IMR-90 (cell line): ENCODE measurements around the gene GSG1L.

Source experiments
- SMC3 ChIP-seq: fragments of 150-350 bp; IDR thresholded peaks from 2 replicates; pipeline ENCODE4 v1.6.1; 2016; ENCODE audit warnings: low read depth, mild to moderate bottlenecking, antibody characterized with exemption, low read length, moderate library complexity
- TF ChIP-seq, protein P1 (sequence below): fragments of 150-350 bp; IDR thresholded peaks from 2 replicates; pipeline ENCODE4 v1.6.1; 2017; ENCODE audit warnings: mild to moderate bottlenecking, antibody characterized with exemption, low read length, low read depth
- TF ChIP-seq, protein P2 (sequence below): conservative IDR thresholded peaks from 2 replicates; pipeline ENCODE4 v1.5.1; 2012; ENCODE audit warnings: mild to moderate bottlenecking, low read depth, low read length, improper control_type of control experiment

DNA sequence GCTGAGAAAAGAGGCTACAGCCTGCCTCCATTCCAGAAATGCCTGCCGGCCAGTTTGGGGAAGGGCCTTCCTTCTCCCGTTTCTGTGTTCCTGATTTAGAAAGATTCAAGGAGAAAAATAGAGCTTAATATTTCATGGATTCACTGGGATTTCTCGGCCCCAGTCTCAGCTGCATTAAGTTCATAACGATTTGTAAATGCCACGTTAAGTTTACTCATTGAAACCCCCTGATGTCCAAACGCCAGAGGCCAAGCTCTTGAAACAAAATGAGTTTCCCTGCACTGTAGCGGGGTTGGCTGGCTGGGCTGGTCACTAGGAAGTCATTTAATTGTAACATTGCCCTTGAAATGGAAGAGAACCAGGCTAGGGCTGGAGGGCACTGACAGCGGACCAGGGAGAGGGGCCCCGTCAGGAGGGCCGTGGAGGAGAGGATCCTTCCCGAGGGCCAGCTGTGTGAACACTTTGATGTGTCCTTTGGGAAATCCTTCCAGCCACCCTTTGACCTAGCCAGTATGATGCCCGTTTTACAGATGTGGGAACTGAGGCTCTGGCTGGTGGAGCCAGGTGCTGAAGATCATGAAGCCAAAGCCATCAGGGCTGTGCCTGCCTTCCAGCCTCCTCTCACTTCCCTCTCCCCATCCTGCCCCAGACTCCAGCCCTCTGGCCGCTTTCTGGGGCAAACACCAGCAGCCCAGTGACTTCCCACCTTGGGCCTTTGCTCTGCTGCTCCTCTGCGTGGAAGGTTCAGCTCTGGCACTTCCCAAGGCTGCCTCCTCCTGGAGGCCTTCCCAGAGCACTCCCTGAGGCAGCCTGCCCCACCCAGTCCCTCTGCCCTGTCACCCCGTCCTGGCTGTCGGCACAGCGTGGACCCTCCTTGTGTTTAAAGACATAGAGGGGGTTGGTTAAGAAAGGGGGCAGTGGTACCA, 293.0 kb downstream of the GSG1L start:
- TF ChIP-seq, protein P1, sequence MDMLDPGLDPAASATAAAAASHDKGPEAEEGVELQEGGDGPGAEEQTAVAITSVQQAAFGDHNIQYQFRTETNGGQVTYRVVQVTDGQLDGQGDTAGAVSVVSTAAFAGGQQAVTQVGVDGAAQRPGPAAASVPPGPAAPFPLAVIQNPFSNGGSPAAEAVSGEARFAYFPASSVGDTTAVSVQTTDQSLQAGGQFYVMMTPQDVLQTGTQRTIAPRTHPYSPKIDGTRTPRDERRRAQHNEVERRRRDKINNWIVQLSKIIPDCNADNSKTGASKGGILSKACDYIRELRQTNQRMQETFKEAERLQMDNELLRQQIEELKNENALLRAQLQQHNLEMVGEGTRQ = no peak
- TF ChIP-seq SMC3 = no peak
- TF ChIP-seq, protein P2, sequence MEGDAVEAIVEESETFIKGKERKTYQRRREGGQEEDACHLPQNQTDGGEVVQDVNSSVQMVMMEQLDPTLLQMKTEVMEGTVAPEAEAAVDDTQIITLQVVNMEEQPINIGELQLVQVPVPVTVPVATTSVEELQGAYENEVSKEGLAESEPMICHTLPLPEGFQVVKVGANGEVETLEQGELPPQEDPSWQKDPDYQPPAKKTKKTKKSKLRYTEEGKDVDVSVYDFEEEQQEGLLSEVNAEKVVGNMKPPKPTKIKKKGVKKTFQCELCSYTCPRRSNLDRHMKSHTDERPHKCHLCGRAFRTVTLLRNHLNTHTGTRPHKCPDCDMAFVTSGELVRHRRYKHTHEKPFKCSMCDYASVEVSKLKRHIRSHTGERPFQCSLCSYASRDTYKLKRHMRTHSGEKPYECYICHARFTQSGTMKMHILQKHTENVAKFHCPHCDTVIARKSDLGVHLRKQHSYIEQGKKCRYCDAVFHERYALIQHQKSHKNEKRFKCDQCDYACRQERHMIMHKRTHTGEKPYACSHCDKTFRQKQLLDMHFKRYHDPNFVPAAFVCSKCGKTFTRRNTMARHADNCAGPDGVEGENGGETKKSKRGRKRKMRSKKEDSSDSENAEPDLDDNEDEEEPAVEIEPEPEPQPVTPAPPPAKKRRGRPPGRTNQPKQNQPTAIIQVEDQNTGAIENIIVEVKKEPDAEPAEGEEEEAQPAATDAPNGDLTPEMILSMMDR = no peak
